Stomach (tissue), 4 donors: ENCODE data around the gene WT1.

Experiments used
- CTCF ChIP-seq, 7 experiments: fragments of 450-650 bp in 4 of 7; fragments of 200-600 bp in 3 of 7; sonication (generic) in 3 of 7; IDR thresholded peaks; one replicate each; pipeline ENCODE4 v1.5.1; 2016 to 2019; ENCODE audit warnings: antibody characterized with exemption in 7 of 7, control low read depth in 2 of 7, mild to moderate bottlenecking in 1 of 7
- POLR2A ChIP-seq, 4 donors: fragments of 450-650 bp; IDR thresholded peaks; one replicate each; pipeline ENCODE4 v1.6.1; 2016; ENCODE audit warnings: antibody characterized with exemption in 4 of 4, control low read depth in 2 of 4, mild to moderate bottlenecking in 1 of 4, moderate library complexity in 1 of 4
- POLR2AphosphoS5 ChIP-seq, 3 donors: sonication (generic); formaldehyde crosslinking; IDR thresholded peaks; one replicate each; pipeline ENCODE4 v1.6.1; 2016; ENCODE audit warnings: antibody characterized with exemption in 3 of 3

DNA sequence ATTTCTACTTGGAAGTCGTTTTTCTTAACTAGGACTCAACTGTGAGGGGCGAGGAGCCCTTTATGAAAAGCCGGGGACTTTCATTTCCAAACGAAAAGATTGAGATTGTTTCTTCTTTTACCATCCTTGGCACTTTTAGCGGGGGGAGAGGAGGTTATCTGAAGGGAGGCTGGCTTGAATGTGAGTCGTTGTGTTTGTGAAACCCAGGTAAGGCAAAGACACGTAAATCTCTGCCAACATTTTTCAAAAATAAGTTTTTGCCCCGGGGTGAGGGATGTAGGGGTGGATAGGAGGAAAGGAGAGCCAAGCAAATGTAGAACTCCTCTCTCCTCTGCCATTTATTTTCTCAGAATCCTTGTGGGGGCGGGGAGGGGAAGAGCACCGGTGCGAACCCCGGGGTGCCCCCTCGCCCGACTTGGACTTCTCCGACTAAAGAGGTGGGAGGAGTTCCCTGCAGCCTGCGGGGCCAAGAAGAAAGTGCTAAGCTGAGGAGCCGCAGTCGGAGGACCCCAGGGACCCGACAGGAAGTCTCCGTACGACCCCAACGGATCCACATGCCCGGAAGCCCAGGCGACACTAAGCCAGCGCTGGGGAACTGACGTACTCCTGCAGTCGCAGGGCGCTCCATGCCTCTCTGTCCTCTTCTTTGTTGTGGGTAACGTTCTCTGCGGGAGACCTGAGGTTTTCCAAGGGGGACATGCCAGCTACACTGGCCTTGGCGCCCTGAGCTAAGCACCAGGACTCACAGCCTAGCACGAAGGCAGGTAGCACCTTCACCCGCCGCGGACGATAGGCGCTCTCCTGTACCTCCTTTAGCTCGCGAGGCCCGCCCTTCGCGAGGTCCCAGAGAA is 2.4 kb upstream of the WT1 start:
- TF ChIP-seq POLR2AphosphoS5 (IDR thresholded peaks at IDR 0.05) (no peak), POLR2A (IDR thresholded peaks at IDR 0.05) (no peak), CTCF (IDR thresholded peaks at IDR 0.05) (no peak)
